ENCODE measurements around the gene THBS2.

DNA sequence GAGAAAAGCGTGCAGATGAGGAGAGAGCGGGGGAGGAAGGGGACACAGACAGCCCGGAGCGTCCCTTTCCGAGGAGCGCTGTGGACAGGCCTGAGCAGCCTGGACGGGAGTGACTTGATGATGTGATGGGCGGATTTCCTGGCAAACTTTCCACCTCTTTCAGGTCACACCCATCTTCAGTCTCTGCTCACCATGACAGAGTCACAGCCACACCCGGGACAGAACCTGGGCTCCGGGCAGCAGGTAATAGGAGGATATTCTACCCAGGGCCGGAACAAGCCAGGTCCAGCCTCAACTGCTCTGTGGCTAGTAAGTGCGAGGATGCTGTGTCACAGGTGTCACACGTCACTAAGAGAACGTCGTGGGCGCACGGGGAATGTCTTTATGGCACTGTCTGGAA, 84.3 kb downstream of the THBS2 start:
- TF ChIP-seq CTCF (IDR thresholded peaks at IDR 0.05) (no peak), POLR2A (IDR thresholded peaks at IDR 0.05) (no peak)

Measured in Peyer's patch (tissue), 4 donors.